Activated T-cell treated with anti-CD3 and anti-CD28 coated beads for 4 hours (primary cell): Measurements from ENCODE around the gene VMP1.
"Not testable (repeated sequence)": the region's sequence is repeated elsewhere in the genome, so short reads cannot be mapped to it uniquely, and the experiment has no call there.

Experiments used
- DNase-seq: peaks from one replicate; pipeline ENCODE4 v3.0.0-alpha.2; 2020

VMP1 gene

GRCh38 chr17:59814685-59815084 is 107.2 kb downstream of the VMP1 start:
- DNase-seq, result no peak

GRCh38 chr17:59815965-59816364 is 108.5 kb downstream of the VMP1 start:
- DNase-seq, result no peak

GRCh38 chr17:59825533-59826322 is 118.3 kb downstream of the VMP1 start:
- DNase-seq, result no peak

GRCh38 chr17:59826706-59827453 is 119.4 kb downstream of the VMP1 start:
- DNase-seq, result no peak

- no peak for DNase-seq
Measured at GRCh38 chr17:59827721-59828477, 120.4 kb downstream of the VMP1 start.

- DNase-seq, result no peak
Measured at GRCh38 chr17:59828478-59828760, 121.0 kb downstream of the VMP1 start.

GRCh38 chr17:59828819-59829216 is 121.4 kb downstream of the VMP1 start:
- not testable (repeated sequence) for DNase-seq

GRCh38 chr17:59829217-59830006 is 122.0 kb downstream of the VMP1 start:
- DNase-seq, result no peak

- DNase-seq, result no peak
Measured at GRCh38 chr17:59830007-59830630, 122.7 kb downstream of the VMP1 start.

GRCh38 chr17:59830846-59831486 is 123.5 kb downstream of the VMP1 start:
- DNase-seq, result no peak

GRCh38 chr17:59832883-59833379 is 125.5 kb downstream of the VMP1 start:
- DNase-seq, result no peak

GRCh38 chr17:59837308-59838051 is 130.0 kb downstream of the VMP1 start:
- DNase-seq, result peak; percentile 63

GRCh38 chr17:59838052-59838916 is 130.8 kb downstream of the VMP1 start:
- DNase-seq, result no peak

GRCh38 chr17:59839651-59840328 is 132.3 kb downstream of the VMP1 start:
- DNase-seq, result no peak

GRCh38 chr17:59840329-59841090 is 133.1 kb downstream of the VMP1 start:
- no peak for DNase-seq

GRCh38 chr17:59841091-59841881 is 133.8 kb downstream of the VMP1 start:
- not testable (repeated sequence) for DNase-seq

GRCh38 chr17:59841882-59842263 is 134.4 kb downstream of the VMP1 start:
- not testable (repeated sequence) for DNase-seq
